ENCODE results near the gene MRPS33. TPM values are rescaled to one million over a fixed set of nuclear protein-coding genes. Genes with fewer than 3 reads are reported as not detected.

The MRPS33 gene
- total and polyA plus RNA-seq, 2 experiments from 2014 or later: 23.1 to 140 TPM

GRCh38 chr7:141016349-141016748 lies 1.6 kb upstream of the MRPS33 start:
- Histone ChIP-seq H3K4me2 (no peak overlapping the region), H3K79me2 (replicated peaks; ENCODE audit: insufficient read depth) (peaks cover 24% of the 10 kb centered on the region), H3K27me3 (ENCODE audit: insufficient read depth) (no peaks in the 10 kb centered on the region), H2AFZ (no peak overlapping the region), H3K9me2 (ENCODE audit: insufficient read depth) (no peaks in the 10 kb centered on the region), H3K36me3 (ENCODE audit: insufficient read depth) (no peaks in the 10 kb centered on the region), H3F3A (replicated peaks; ENCODE audit: low read depth) (0 out of 2 replicates have a peak, but pooled peaks cover 12% of the 10 kb centered on the region), H3K4me1 (ENCODE audit: insufficient read depth) (peaks cover 15% of the 10 kb centered on the region), H3K27ac (ENCODE audit: low read depth) (no peak overlapping the region), H3K4me3 (no peak overlapping the region), H4K20me1 (replicated peaks; ENCODE audit: insufficient read depth) (no peaks in the 10 kb centered on the region)
- Mint-ChIP-seq H3K4me1 (peaks cover 16% of the 10 kb centered on the region), H3K9me3 (no peaks in the 10 kb centered on the region), H3K4me3 (no peak overlapping the region), H3K27me3 (ENCODE audit: insufficient read depth, low read depth, poor library complexity) (no peaks in the 10 kb centered on the region), H3K36me3 (ENCODE audit: low read depth) (no peaks in the 10 kb centered on the region), H3K27ac (no peak overlapping the region)
- DNase-seq (ENCODE audit: low spot score): no peak
- ATAC-seq: no peak
- TF ChIP-seq REST (IDR thresholded peaks at IDR 0.05; ENCODE audit: unreplicated experiment) (no peak), EZH2phosphoT487 (IDR thresholded peaks at IDR 0.05; ENCODE audit: unreplicated experiment) (no peak), NANOG (IDR thresholded peaks at IDR 0.05; ENCODE audit: borderline replicate concordance) (no peak), CREB1 (CRISPR knock-in tag; IDR thresholded peaks at IDR 0.05; ENCODE audit: low read depth) (no peak), CTCF (conservative IDR thresholded peaks at IDR 0.05; ENCODE audit: low read depth in 2 of 2) (no peak), ZNF462 (CRISPR knock-in tag; IDR thresholded peaks at IDR 0.05) (no peak), POLR2AphosphoS5 (IDR thresholded peaks at IDR 0.05; ENCODE audit: low read depth) (no peak), JUNB (IDR thresholded peaks at IDR 0.05; ENCODE audit: unreplicated experiment) (no peak), EZH2 (IDR thresholded peaks at IDR 0.05; ENCODE audit: low read depth, unreplicated experiment) (no peak), ZNF114 (CRISPR knock-in tag; IDR thresholded peaks at IDR 0.05) (no peak), STAT1 (IDR thresholded peaks at IDR 0.05; ENCODE audit: unreplicated experiment) (no peak), ZNF331 (CRISPR knock-in tag; IDR thresholded peaks at IDR 0.05; ENCODE audit: low read depth) (no peak)
- TF ChIP-seq, protein P1, sequence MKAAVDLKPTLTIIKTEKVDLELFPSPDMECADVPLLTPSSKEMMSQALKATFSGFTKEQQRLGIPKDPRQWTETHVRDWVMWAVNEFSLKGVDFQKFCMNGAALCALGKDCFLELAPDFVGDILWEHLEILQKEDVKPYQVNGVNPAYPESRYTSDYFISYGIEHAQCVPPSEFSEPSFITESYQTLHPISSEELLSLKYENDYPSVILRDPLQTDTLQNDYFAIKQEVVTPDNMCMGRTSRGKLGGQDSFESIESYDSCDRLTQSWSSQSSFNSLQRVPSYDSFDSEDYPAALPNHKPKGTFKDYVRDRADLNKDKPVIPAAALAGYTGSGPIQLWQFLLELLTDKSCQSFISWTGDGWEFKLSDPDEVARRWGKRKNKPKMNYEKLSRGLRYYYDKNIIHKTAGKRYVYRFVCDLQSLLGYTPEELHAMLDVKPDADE (IDR thresholded peaks at IDR 0.05): no peak

All from GM23338 (cell line).